Measurements from ENCODE around the gene ARHGAP26. TPM values are rescaled to one million over a fixed set of nuclear protein-coding genes. Genes with fewer than 3 reads are reported as not detected.

Gene ARHGAP26
- total and polyA plus RNA-seq, 4 donors = 1.8 to 16.7 (median 4.1) TPM

GRCh38 chr5:143170104-143170503, 399.9 kb downstream of the ARHGAP26 start:
- Histone ChIP-seq H3K9me3 (ENCODE audit: control insufficient read depth in 4 of 4, low read length in 3 of 4) (no peaks in the 10 kb centered on the region), H3K9ac (ENCODE audit: low read depth in 1 of 2, low read length in 2 of 2) (no peak overlapping the region), H3K36me3 (ENCODE audit: control insufficient read depth in 4 of 4, insufficient read depth in 3 of 4, low read depth in 1 of 4, low read length in 3 of 4) (no peaks in the 10 kb centered on the region), H3K4me1 (ENCODE audit: control insufficient read depth in 4 of 4, insufficient read depth in 4 of 4, low read length in 3 of 4) (peaks cover 0 to 20% (median 9%) of the 10 kb centered on the region in 4 donors), H3K27ac (ENCODE audit: low read depth in 1 of 2, low read length in 2 of 2) (no peak overlapping the region), H3K27me3 (ENCODE audit: control insufficient read depth in 4 of 4, insufficient read depth in 4 of 4, low read length in 3 of 4) (no peaks in the 10 kb centered on the region), H3K4me3 (ENCODE audit: low read depth in 1 of 3, low read length in 3 of 3) (no peak overlapping the region)
- TF ChIP-seq TAF1 (conservative IDR thresholded peaks at IDR 0.05) = no peak
- no peak for TF ChIP-seq ZBTB33 (IDR thresholded peaks at IDR 0.05)
- TF ChIP-seq EGR1 (IDR thresholded peaks at IDR 0.05; ENCODE audit: low read depth in 2 of 2) = no peak
- TF ChIP-seq ATF3 (IDR thresholded peaks at IDR 0.05) = no peak
- no peak for TF ChIP-seq REST (IDR thresholded peaks at IDR 0.05)
- TF ChIP-seq MAX (IDR thresholded peaks at IDR 0.05) = no peak
- TF ChIP-seq HNF4G (IDR thresholded peaks at IDR 0.05) = no peak
- TF ChIP-seq YY1 (IDR thresholded peaks at IDR 0.05) = no peak
- WGBS = 94% methylated on average over 3 of the region's 3 CpGs
- no peak for DNase-seq (ENCODE audit: low spot score)

- DNase-seq (ENCODE audit: low spot score) = no peak
- WGBS = 97% methylated on average over 2 of the region's 2 CpGs
- H3K9ac ChIP-seq (ENCODE audit: low read depth in 1 of 2, low read length in 2 of 2) = no peak overlapping the region
- peaks cover 0 to 14% (median 9%) of the 10 kb centered on the region in 4 donors for H3K4me1 ChIP-seq (ENCODE audit: control insufficient read depth in 4 of 4, insufficient read depth in 4 of 4, low read length in 3 of 4)
- H3K36me3 ChIP-seq (ENCODE audit: control insufficient read depth in 4 of 4, insufficient read depth in 3 of 4, low read depth in 1 of 4, low read length in 3 of 4) = no peaks in the 10 kb centered on the region
- TF ChIP-seq HNF4G (IDR thresholded peaks at IDR 0.05) = no peak
- no peak for TF ChIP-seq MAX (IDR thresholded peaks at IDR 0.05)
- no peak for TF ChIP-seq YY1 (IDR thresholded peaks at IDR 0.05)
- TF ChIP-seq TAF1 (conservative IDR thresholded peaks at IDR 0.05) = no peak
- TF ChIP-seq JUND (IDR thresholded peaks at IDR 0.05) = no peak
- H3K27me3 ChIP-seq (ENCODE audit: control insufficient read depth in 4 of 4, insufficient read depth in 4 of 4, low read length in 3 of 4) = no peaks in the 10 kb centered on the region
- no peak overlapping the region for H3K27ac ChIP-seq (ENCODE audit: low read depth in 1 of 2, low read length in 2 of 2)
- no peaks in the 10 kb centered on the region for H3K9me3 ChIP-seq (ENCODE audit: control insufficient read depth in 4 of 4, low read length in 3 of 4)
- no peak overlapping the region for H3K4me3 ChIP-seq (ENCODE audit: low read depth in 1 of 3, low read length in 3 of 3)
Observed at GRCh38 chr5:143170977-143171376, 400.8 kb downstream of the ARHGAP26 start.

- DNase-seq (ENCODE audit: low spot score) = no peak
- H3K27ac ChIP-seq (ENCODE audit: low read depth in 1 of 2, low read length in 2 of 2) = no peak overlapping the region
- peaks cover 0 to 4% (median 1%) of the 10 kb centered on the region in 4 donors for H3K4me1 ChIP-seq (ENCODE audit: control insufficient read depth in 4 of 4, insufficient read depth in 4 of 4, low read length in 3 of 4)
- H3K9ac ChIP-seq (ENCODE audit: low read depth in 1 of 2, low read length in 2 of 2) = no peak overlapping the region
- 97% methylated on average over 5 of the region's 5 CpGs for WGBS
- TF ChIP-seq YY1 (IDR thresholded peaks at IDR 0.05) (no peak), JUND (IDR thresholded peaks at IDR 0.05) (no peak), RXRA (IDR thresholded peaks at IDR 0.05) (no peak), FOXA2 (IDR thresholded peaks at IDR 0.05) (no peak), RAD21 (IDR thresholded peaks at IDR 0.05) (no peak), ATF3 (IDR thresholded peaks at IDR 0.05) (no peak), CTCF (IDR thresholded peaks at IDR 0.05; ENCODE audit: low read depth, low read length, missing input control) (no peak)
- H3K27me3 ChIP-seq (ENCODE audit: control insufficient read depth in 4 of 4, insufficient read depth in 4 of 4, low read length in 3 of 4) = no peaks in the 10 kb centered on the region
- H3K36me3 ChIP-seq (ENCODE audit: control insufficient read depth in 4 of 4, insufficient read depth in 3 of 4, low read depth in 1 of 4, low read length in 3 of 4) = no peaks in the 10 kb centered on the region
- no peaks in the 10 kb centered on the region for H3K9me3 ChIP-seq (ENCODE audit: control insufficient read depth in 4 of 4, low read length in 3 of 4)
- H3K4me3 ChIP-seq (ENCODE audit: low read depth in 1 of 3, low read length in 3 of 3) = no peak overlapping the region
Observed at GRCh38 chr5:143172739-143173138, 402.6 kb downstream of the ARHGAP26 start.

Measured in liver (tissue), 9 donors.